Trophoblast cell (in vitro differentiated cells and primary cell): ENCODE results near the gene LRBA.

Experiments used
- DNase-seq, 2 donors: peaks; one replicate each; pipeline ENCODE4 v3.0.0-alpha.2; 2016
- H2AFZ ChIP-seq: 2 replicates; pipeline ENCODE4 v1.6.1; 2013; ENCODE audit warnings: low read length, moderate library complexity, mild to moderate bottlenecking; ENCODE audit not compliant: insufficient read depth, poor library complexity
- H2AK5ac ChIP-seq: 2 replicates; pipeline ENCODE4 v1.6.1; 2013; ENCODE audit warnings: mild to moderate bottlenecking, low read length
- H2BK120ac ChIP-seq: 2 replicates; pipeline ENCODE4 v1.6.1; 2013; ENCODE audit warnings: low read length, mild to moderate bottlenecking, moderate library complexity; ENCODE audit not compliant: insufficient read depth, poor library complexity
- H2BK12ac ChIP-seq: 2 replicates; pipeline ENCODE4 v1.6.1; 2013; ENCODE audit warnings: mild to moderate bottlenecking, low read length, moderate library complexity
- H2BK5ac ChIP-seq: 2 replicates; pipeline ENCODE4 v1.6.1; 2013; ENCODE audit warnings: low read length, low read depth, moderate library complexity, mild to moderate bottlenecking; ENCODE audit not compliant: poor library complexity
- H3K14ac ChIP-seq: 2 replicates; pipeline ENCODE4 v1.6.1; 2013; ENCODE audit warnings: mild to moderate bottlenecking, low read length
- H3K18ac ChIP-seq: 2 replicates; pipeline ENCODE4 v1.6.1; 2013; ENCODE audit warnings: mild to moderate bottlenecking, low read length
- H3K23ac ChIP-seq: 2 replicates; pipeline ENCODE4 v1.6.1; 2013; ENCODE audit warnings: low read length
- H3K27ac ChIP-seq: 2 replicates; pipeline ENCODE4 v1.5.1; 2013; ENCODE audit warnings: low read depth, mild to moderate bottlenecking, inconsistent platforms, low read length, moderate library complexity
- H3K27me3 ChIP-seq: 2 replicates; pipeline ENCODE4 v1.6.1; 2013; ENCODE audit warnings: inconsistent platforms, mild to moderate bottlenecking, low read length, moderate library complexity; ENCODE audit not compliant: insufficient read depth
- H3K36me3 ChIP-seq, 2 experiments: 1 replicate in 1 of 2; 2 replicates in 1 of 2; pipeline ENCODE4 v1.6.1; 2013; ENCODE audit warnings: low read length in 2 of 2, mild to moderate bottlenecking in 2 of 2, moderate library complexity in 1 of 2; ENCODE audit not compliant: insufficient read depth in 2 of 2, control insufficient read depth in 1 of 2
- H3K4ac ChIP-seq: 2 replicates; pipeline ENCODE4 v1.6.1; 2013; ENCODE audit warnings: low read depth, mild to moderate bottlenecking, low read length, moderate library complexity
- H3K4me1 ChIP-seq, 2 experiments: 1 replicate in 1 of 2; 2 replicates in 1 of 2; pipeline ENCODE4 v1.6.1; 2013; ENCODE audit warnings: low read length in 2 of 2, mild to moderate bottlenecking in 2 of 2, moderate library complexity in 1 of 2; ENCODE audit not compliant: insufficient read depth in 2 of 2, control insufficient read depth in 1 of 2
- H3K4me2 ChIP-seq: 2 replicates; pipeline ENCODE4 v1.6.1; 2013; ENCODE audit warnings: inconsistent platforms, mild to moderate bottlenecking, low read length, moderate library complexity
- H3K4me3 ChIP-seq: 2 replicates; pipeline ENCODE4 v1.5.1; 2013; ENCODE audit warnings: mild to moderate bottlenecking, low read depth, low read length, inconsistent platforms
- H3K79me1 ChIP-seq: one replicate; pipeline ENCODE4 v1.6.1; 2013; ENCODE audit warnings: low read length
- H3K79me2 ChIP-seq: 2 replicates; pipeline ENCODE4 v1.6.1; 2013; ENCODE audit warnings: low read length, mild to moderate bottlenecking; ENCODE audit not compliant: control insufficient read depth, insufficient read depth, poor library complexity
- H3K9ac ChIP-seq: 2 replicates; pipeline ENCODE4 v1.6.1; 2013; ENCODE audit warnings: mild to moderate bottlenecking, low read length
- H3K9me3 ChIP-seq: 2 replicates; pipeline ENCODE4 v1.6.1; 2013; ENCODE audit warnings: low read depth, mild to moderate bottlenecking, control low read depth, inconsistent platforms, low read length; ENCODE audit not compliant: insufficient read depth
- H4K12ac ChIP-seq: 2 replicates; pipeline ENCODE4 v1.6.1; 2013; ENCODE audit warnings: low read depth, mild to moderate bottlenecking, low read length, moderate library complexity
- H4K8ac ChIP-seq: 2 replicates; pipeline ENCODE4 v1.6.1; 2013; ENCODE audit warnings: low read depth, mild to moderate bottlenecking, low read length, moderate library complexity
- H4K91ac ChIP-seq: one replicate; pipeline ENCODE4 v1.6.1; 2013; ENCODE audit warnings: low read depth, mild to moderate bottlenecking, low read length, moderate library complexity
- WGBS: extraction: QIAGEN DNeasy Blood & Tissue Kit; methylation state at CpG from one replicate; pipeline ENCODE4 v1.1.7; 2013; ENCODE audit warnings: missing lambda C conversion rate; ENCODE audit not compliant: insufficient read length, insufficient coverage; ENCODE audit errors: extremely low coverage; 5-methylcytosine and 5-hydroxymethylcytosine counted together

The LRBA gene

GRCh38 chr4:150782921-150783320 lies 232.2 kb downstream of the LRBA start:
- H4K12ac ChIP-seq, result no peak overlapping the region
- WGBS, result 100% methylated on average over 1 of the region's 2 CpGs
- H3K4me2 ChIP-seq, result no peak overlapping the region
- H4K8ac ChIP-seq, result no peak overlapping the region
- H4K91ac ChIP-seq, result no peak overlapping the region
- H3K4me1 ChIP-seq, result no peaks in the 10 kb centered on the region
- H2AK5ac ChIP-seq, result no peak overlapping the region
- no peak overlapping the region for H3K23ac ChIP-seq
- no peak overlapping the region for H2BK5ac ChIP-seq
- no peaks in the 10 kb centered on the region for H3K79me1 ChIP-seq
- no peak overlapping the region for H3K27ac ChIP-seq
- H3K4me3 ChIP-seq, result no peak overlapping the region
- no peak overlapping the region for H2BK12ac ChIP-seq
- no peaks in the 10 kb centered on the region for H3K9me3 ChIP-seq
- H3K9ac ChIP-seq, result no peak overlapping the region
- H3K27me3 ChIP-seq, result no peaks in the 10 kb centered on the region
- DNase-seq, result no peak
- H3K36me3 ChIP-seq, result no peaks in the 10 kb centered on the region
- no peak overlapping the region for H3K18ac ChIP-seq
- no peaks in the 10 kb centered on the region for H3K79me2 ChIP-seq
- H2BK120ac ChIP-seq, result no peak overlapping the region
- no peak overlapping the region for H3K14ac ChIP-seq
- H3K4ac ChIP-seq, result no peak overlapping the region
- no peak overlapping the region for H2AFZ ChIP-seq

DNA sequence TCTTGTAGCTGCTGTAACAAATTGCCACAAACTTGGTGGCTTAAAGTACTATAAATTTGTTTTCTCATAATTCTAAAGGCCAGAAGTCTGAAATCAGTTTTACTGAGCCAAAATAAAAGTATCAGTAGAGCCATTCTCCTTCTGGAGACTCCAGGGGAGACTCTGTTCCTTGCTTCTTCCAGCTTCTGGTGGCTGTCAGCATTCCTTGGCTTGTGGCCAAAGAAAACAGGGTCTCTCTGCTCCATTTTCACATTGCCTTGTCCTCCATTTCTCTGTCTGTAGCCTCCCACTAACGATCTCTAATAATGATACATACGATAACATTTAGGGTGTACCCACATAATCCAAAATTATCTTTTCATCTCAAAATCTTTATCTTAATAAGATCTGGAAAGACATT lies 232.8 kb downstream of the LRBA start:
- Histone ChIP-seq H3K4me3 (no peak overlapping the region), H3K79me2 (no peaks in the 10 kb centered on the region), H3K36me3 (no peaks in the 10 kb centered on the region), H3K4me1 (no peaks in the 10 kb centered on the region), H3K14ac (no peak overlapping the region), H4K12ac (no peak overlapping the region), H2BK12ac (no peak overlapping the region), H3K4me2 (no peak overlapping the region), H3K9ac (no peak overlapping the region), H2AK5ac (no peak overlapping the region), H3K4ac (no peak overlapping the region), H4K91ac (no peak overlapping the region), H3K27ac (no peak overlapping the region), H3K18ac (no peak overlapping the region), H2BK5ac (no peak overlapping the region), H3K27me3 (no peaks in the 10 kb centered on the region), H2AFZ (no peak overlapping the region), H3K79me1 (no peaks in the 10 kb centered on the region), H2BK120ac (no peak overlapping the region), H4K8ac (no peak overlapping the region), H3K9me3 (no peaks in the 10 kb centered on the region), H3K23ac (no peak overlapping the region)
- no peak for DNase-seq
- 100% methylated on average over 1 of the region's 2 CpGs for whole genome bisulfite sequencing

GRCh38 chr4:150781191-150781590 lies 233.9 kb downstream of the LRBA start:
- Histone ChIP-seq H3K14ac (no peak overlapping the region), H2BK5ac (no peak overlapping the region), H3K79me2 (no peaks in the 10 kb centered on the region), H2AFZ (no peak overlapping the region), H3K4me1 (no peaks in the 10 kb centered on the region), H3K4me2 (no peak overlapping the region), H4K12ac (no peak overlapping the region), H4K91ac (no peak overlapping the region), H2BK12ac (no peak overlapping the region), H3K79me1 (no peaks in the 10 kb centered on the region), H3K4me3 (no peak overlapping the region), H3K9ac (no peak overlapping the region), H2AK5ac (no peak overlapping the region), H4K8ac (no peak overlapping the region), H3K36me3 (no peaks in the 10 kb centered on the region), H3K9me3 (no peaks in the 10 kb centered on the region), H2BK120ac (no peak overlapping the region), H3K18ac (no peak overlapping the region), H3K4ac (no peak overlapping the region), H3K27ac (no peak overlapping the region), H3K23ac (no peak overlapping the region), H3K27me3 (no peaks in the 10 kb centered on the region)
- WGBS, result no CpG with 5 or more reads among the region's 6 CpGs
- DNase-seq, result no peak

- Histone ChIP-seq H3K27ac (no peak overlapping the region), H3K4me1 (no peaks in the 10 kb centered on the region), H3K18ac (no peak overlapping the region), H3K36me3 (no peaks in the 10 kb centered on the region), H3K23ac (no peak overlapping the region), H3K4me2 (no peak overlapping the region), H2BK120ac (no peak overlapping the region), H4K12ac (no peak overlapping the region), H4K8ac (no peak overlapping the region), H2AK5ac (no peak overlapping the region), H3K9me3 (no peaks in the 10 kb centered on the region), H3K79me1 (no peaks in the 10 kb centered on the region), H2AFZ (no peak overlapping the region), H3K79me2 (no peaks in the 10 kb centered on the region), H2BK12ac (no peak overlapping the region), H4K91ac (no peak overlapping the region), H2BK5ac (no peak overlapping the region), H3K4me3 (no peak overlapping the region), H3K4ac (no peak overlapping the region), H3K9ac (no peak overlapping the region), H3K14ac (no peak overlapping the region), H3K27me3 (no peaks in the 10 kb centered on the region)
- DNase-seq, result no peak
- no CpG with 5 or more reads among the region's 1 CpG for WGBS
Observed at GRCh38 chr4:150779707-150780106, 235.4 kb downstream of the LRBA start.
